H1 (cell line): ENCODE results near the gene JPT1. TPM values are rescaled to one million over a fixed set of nuclear protein-coding genes. Genes with fewer than 3 reads are reported as not detected.

Experiments used
- CTCF ChIA-PET: fragments of 300-600 bp; sonication (Branson Sonifier 250); formaldehyde crosslinking; loops from one replicate; lab custom pipeline; 2021; ENCODE audit not compliant: partially characterized antibody; lab: Charles Lee
- POLR2A ChIA-PET: fragments of 300-600 bp; sonication (Branson Sonifier 250); formaldehyde crosslinking; loops from one replicate; lab custom pipeline; 2021; ENCODE audit warnings: inconsistent platforms; ENCODE audit not compliant: partially characterized antibody; lab: Charles Lee
- DNase-seq, 2 experiments: peaks; one replicate each; pipeline versions ENCODE4 v3.0.0 to v3.0.0-alpha.2; 2010 to 2022; ENCODE audit warnings: low spot score in 2 of 2, low read depth in 1 of 2, mixed read lengths in 1 of 2
- FAIRE-seq: peaks from 2 replicates; lab custom pipeline; 2011; peaks lifted over from hg19 to GRCh38; lab: Jason Lieb, UNC
- H2AFZ ChIP-seq: 2 replicates; pipeline ENCODE4 v1.8.1; 2012; ENCODE audit warnings: low read length, inconsistent platforms
- H2AK5ac ChIP-seq: 2 replicates; pipeline ENCODE4 v1.6.1; 2013; ENCODE audit warnings: low read depth, low read length
- H2BK120ac ChIP-seq: replicated peaks from 2 replicates; pipeline ENCODE3; 2013; ENCODE audit warnings: low read depth, low read length, inconsistent platforms
- H2BK12ac ChIP-seq: 2 replicates; pipeline ENCODE4 v1.6.1; 2013; ENCODE audit warnings: low read depth, low read length
- H2BK15ac ChIP-seq: 2 replicates; pipeline ENCODE4 v1.6.1; 2013; ENCODE audit warnings: low read length
- H2BK20ac ChIP-seq: 2 replicates; pipeline ENCODE4 v1.6.1; 2013; ENCODE audit warnings: low read length
- H2BK5ac ChIP-seq: 2 replicates; pipeline ENCODE4 v1.6.1; 2013; ENCODE audit warnings: low read depth, low read length
- H3K14ac ChIP-seq: 2 replicates; pipeline ENCODE4 v1.6.1; 2013; ENCODE audit warnings: inconsistent platforms; ENCODE audit not compliant: insufficient read length
- H3K18ac ChIP-seq: 2 replicates; pipeline ENCODE4 v1.6.1; 2013; ENCODE audit warnings: low read length; ENCODE audit errors: extremely low read depth
- H3K23ac ChIP-seq: 2 replicates; pipeline ENCODE4 v1.6.1; 2013; ENCODE audit warnings: inconsistent platforms; ENCODE audit not compliant: insufficient read length
- H3K23me2 ChIP-seq: 2 replicates; pipeline ENCODE4 v1.6.1; 2013; ENCODE audit warnings: low read depth, low read length
- H3K27ac ChIP-seq: 2 replicates; pipeline ENCODE4 v1.6.1; 2011; ENCODE audit warnings: low read depth, low read length, inconsistent platforms
- H3K27me3 ChIP-seq, 4 experiments: replicated peaks in 1 of 4; 1 replicate in 1 of 4; 2 replicates in 3 of 4; pipeline versions ENCODE4 v1.6.1 to v1.8.1; 2011 to 2013; ENCODE audit warnings: low read length in 3 of 4, mild to moderate bottlenecking in 3 of 4, inconsistent platforms in 2 of 4, mixed read lengths in 2 of 4, moderate library complexity in 1 of 4; ENCODE audit not compliant: control insufficient read depth in 3 of 4, insufficient read depth in 3 of 4; ENCODE audit errors: extremely low read depth in 1 of 4
- H3K36me3 ChIP-seq, 4 experiments: 2 replicates each; pipeline versions ENCODE4 v1.6.1 to v1.8.1; 2011 to 2013; ENCODE audit warnings: mild to moderate bottlenecking in 4 of 4, low read length in 3 of 4, moderate library complexity in 2 of 4, control low read depth in 1 of 4, inconsistent platforms in 1 of 4; ENCODE audit not compliant: insufficient read depth in 4 of 4, control insufficient read depth in 2 of 4
- H3K4ac ChIP-seq: replicated peaks from 2 replicates; pipeline ENCODE3; 2013; ENCODE audit warnings: low read length, low read depth, mixed read lengths, inconsistent platforms; ENCODE audit not compliant: insufficient read length
- H3K4me1 ChIP-seq, 4 experiments: replicated peaks in 1 of 4; 1 replicate in 1 of 4; 2 replicates in 3 of 4; pipeline versions ENCODE4 v1.6.1 to v1.8.1; 2011 to 2013; ENCODE audit warnings: low read length in 3 of 4, inconsistent platforms in 2 of 4, mixed read lengths in 1 of 4; ENCODE audit not compliant: insufficient read depth in 4 of 4, control insufficient read depth in 3 of 4
- H3K4me2 ChIP-seq, 2 experiments: 2 replicates each; pipeline versions ENCODE4 v1.6.1 to v1.8.1; 2011 to 2013; ENCODE audit warnings: low read depth in 2 of 2, low read length in 2 of 2, control low read depth in 1 of 2, inconsistent platforms in 1 of 2, mild to moderate bottlenecking in 1 of 2; ENCODE audit not compliant: insufficient read depth in 1 of 2
- H3K4me3 ChIP-seq, 4 experiments: fragments of 200-600, 300-600 bp in 1 of 4; sonication (generic), shearing (Covaris generic), sonication (Bioruptor Twin) in 1 of 4; 2 replicates each; pipeline versions ENCODE4 v1.5.1 to v1.8.1; 2011 to 2016; ENCODE audit warnings: low read length in 4 of 4, low read depth in 3 of 4, control low read depth in 2 of 4, inconsistent platforms in 2 of 4, mild to moderate bottlenecking in 2 of 4, mixed read lengths in 1 of 4, moderate library complexity in 1 of 4; ENCODE audit not compliant: insufficient read depth in 2 of 4; ENCODE audit errors: extremely low read depth in 1 of 4
- H3K56ac ChIP-seq: replicated peaks from 2 replicates; pipeline ENCODE3; 2013; ENCODE audit warnings: low read depth, mild to moderate bottlenecking, mixed read lengths, low read length, inconsistent platforms; ENCODE audit not compliant: insufficient read length
- H3K79me1 ChIP-seq: 2 replicates; pipeline ENCODE4 v1.6.1; 2013; ENCODE audit warnings: low read depth, low read length, control low read depth
- H3K79me2 ChIP-seq, 2 experiments: 2 replicates each; pipeline versions ENCODE4 v1.6.1 to v1.8.1; 2012 to 2013; ENCODE audit warnings: low read length in 2 of 2, mild to moderate bottlenecking in 2 of 2, inconsistent platforms in 1 of 2; ENCODE audit not compliant: insufficient read depth in 2 of 2, control insufficient read depth in 1 of 2
- H3K9ac ChIP-seq, 4 experiments: replicated peaks in 1 of 4; 1 replicate in 1 of 4; 2 replicates in 3 of 4; pipeline versions ENCODE4 v1.6.1 to v1.8.1; 2011 to 2013; ENCODE audit warnings: low read depth in 3 of 4, low read length in 3 of 4, control low read depth in 2 of 4, mild to moderate bottlenecking in 2 of 4, moderate library complexity in 2 of 4, inconsistent platforms in 1 of 4; ENCODE audit errors: extremely low read depth in 1 of 4
- H3K9me3 ChIP-seq, 2 experiments: 2 replicates each; pipeline versions ENCODE4 v1.6.1 to v1.8.1; 2012 to 2013; ENCODE audit warnings: mild to moderate bottlenecking in 2 of 2, moderate library complexity in 2 of 2, control low read depth in 1 of 2, inconsistent platforms in 1 of 2, low read depth in 1 of 2, low read length in 1 of 2, mixed read lengths in 1 of 2; ENCODE audit not compliant: insufficient read depth in 2 of 2
- H4K20me1 ChIP-seq, 2 experiments: replicated peaks in 1 of 2; 2 replicates each; pipeline versions ENCODE3 to v1.8.1; 2011 to 2013; ENCODE audit warnings: inconsistent platforms in 2 of 2, low read length in 2 of 2, mild to moderate bottlenecking in 1 of 2; ENCODE audit not compliant: insufficient read depth in 2 of 2, control insufficient read depth in 1 of 2
- H4K5ac ChIP-seq: 2 replicates; pipeline ENCODE4 v1.6.1; 2013; ENCODE audit warnings: low read length, low read depth, mixed read lengths, inconsistent platforms; ENCODE audit not compliant: insufficient read length
- H4K8ac ChIP-seq: 2 replicates; pipeline ENCODE4 v1.8.0; 2013; ENCODE audit warnings: mild to moderate bottlenecking, moderate library complexity, low read length, inconsistent platforms; ENCODE audit not compliant: insufficient read depth; ENCODE audit errors: extremely low read depth
- H4K91ac ChIP-seq: replicated peaks from 2 replicates; pipeline ENCODE3; 2013; ENCODE audit warnings: low read length, mixed read lengths, inconsistent platforms; ENCODE audit not compliant: insufficient read length
- ASH2L ChIP-seq: fragments of 200-600, 300-600 bp; sonication (generic); IDR thresholded peaks from one replicate; pipeline ENCODE4 v1.7.1; 2017; ENCODE audit warnings: low read length
- BRCA1 ChIP-seq: IDR thresholded peaks from 2 replicates; pipeline ENCODE4 v1.6.1; 2012; ENCODE audit warnings: low read depth, low read length, improper control_type of control experiment
- CTCF ChIP-seq, 3 experiments: IDR thresholded peaks; 1 replicate in 2 of 3; 2 replicates in 1 of 3; pipeline versions ENCODE4 v1.5.1 to v1.6.1; 2011; ENCODE audit warnings: low read length in 3 of 3, mild to moderate bottlenecking in 3 of 3, inconsistent platforms in 2 of 3, low read depth in 1 of 3, moderate library complexity in 1 of 3; ENCODE audit not compliant: insufficient read depth in 1 of 3; ENCODE audit errors: control extremely low read depth in 1 of 3
- EZH2 ChIP-seq: fragments of 200-600 bp; sonication (generic); IDR thresholded peaks from 2 replicates; pipeline ENCODE4 v1.7.1; 2012; ENCODE audit warnings: low read depth, mild to moderate bottlenecking, moderate library complexity, low read length, inconsistent platforms; ENCODE audit not compliant: severe bottlenecking
- FOSL1 ChIP-seq: IDR thresholded peaks from 2 replicates; pipeline ENCODE4 v1.6.1; 2011; ENCODE audit warnings: mild to moderate bottlenecking, low read depth, low read length, moderate library complexity; ENCODE audit not compliant: insufficient read depth
- MAX ChIP-seq: IDR thresholded peaks from 2 replicates; pipeline ENCODE4 v1.6.1; 2012; ENCODE audit warnings: inconsistent platforms
- POLR2A ChIP-seq, 2 experiments: IDR thresholded peaks; 1 replicate in 1 of 2; 2 replicates in 1 of 2; pipeline ENCODE4 v1.6.1; 2011; ENCODE audit warnings: low read depth in 2 of 2, low read length in 2 of 2, mild to moderate bottlenecking in 2 of 2; ENCODE audit errors: control extremely low read depth in 1 of 2
- SRF ChIP-seq: IDR thresholded peaks from 2 replicates; pipeline ENCODE4 v1.6.1; 2011; ENCODE audit warnings: mild to moderate bottlenecking, low read depth, low read length, moderate library complexity
- SUZ12 ChIP-seq: fragments of 200-600 bp; sonication (generic); IDR thresholded peaks from 2 replicates; pipeline ENCODE4 v1.6.1; 2012; ENCODE audit warnings: mild to moderate bottlenecking, inconsistent platforms, low read length, moderate library complexity, mixed read lengths
- TEAD4 ChIP-seq: IDR thresholded peaks from 2 replicates; pipeline ENCODE4 v1.6.1; 2012; ENCODE audit warnings: low read depth, low read length, inconsistent platforms, mixed read lengths
- WGBS, 2 experiments: shearing (Covaris generic) in 1 of 2; methylation state at CpG; one replicate each; pipeline versions ENCODE4 v1.1.6 to v1.1.7; 2013 to 2015; ENCODE audit warnings: low lambda C conversion rate in 2 of 2, mixed read lengths in 2 of 2, inconsistent platforms in 1 of 2, low coverage in 1 of 2, missing lambda C conversion rate in 1 of 2; ENCODE audit not compliant: insufficient replicate concordance in 2 of 2, insufficient coverage in 1 of 2, insufficient read length in 1 of 2; ENCODE audit errors: extremely low coverage in 1 of 2, missing lambda C conversion rate in 1 of 2; 5-methylcytosine and 5-hydroxymethylcytosine counted together
- polyA plus RNA-seq, 7 experiments: library from polyadenylated mRNA; depleted of rRNA in 3 of 7; stranded (reverse) in 5 of 7; unstranded in 2 of 7; fragments of >200 nt in 5 of 7; fragments of 200-250 nt in 2 of 7; gene quantifications; 1 replicate in 5 of 7; 2 replicates in 1 of 7; 4 replicates in 1 of 7; pipeline versions ENCODE4 v1.2.1 to v1.2.3, GENCODE V29; 2011 to 2013; ENCODE audit warnings: missing spikeins in 2 of 7, mixed read lengths in 2 of 7
- total RNA-seq: library from RNA; stranded (reverse); fragmentation: NEBNext Ultra II Directional; extraction: Animal tissue kit (Norgen Biotek cat#: 25700); gene quantifications from 2 replicates; pipeline ENCODE4 v1.2.1, GENCODE V29; 2021

Gene JPT1
- total and polyA plus RNA-seq, 2 of the 8 experiments (the other 6 are each of a cell fraction or from before 2014, with no cell fraction given): 154 to 369 TPM

DNA sequence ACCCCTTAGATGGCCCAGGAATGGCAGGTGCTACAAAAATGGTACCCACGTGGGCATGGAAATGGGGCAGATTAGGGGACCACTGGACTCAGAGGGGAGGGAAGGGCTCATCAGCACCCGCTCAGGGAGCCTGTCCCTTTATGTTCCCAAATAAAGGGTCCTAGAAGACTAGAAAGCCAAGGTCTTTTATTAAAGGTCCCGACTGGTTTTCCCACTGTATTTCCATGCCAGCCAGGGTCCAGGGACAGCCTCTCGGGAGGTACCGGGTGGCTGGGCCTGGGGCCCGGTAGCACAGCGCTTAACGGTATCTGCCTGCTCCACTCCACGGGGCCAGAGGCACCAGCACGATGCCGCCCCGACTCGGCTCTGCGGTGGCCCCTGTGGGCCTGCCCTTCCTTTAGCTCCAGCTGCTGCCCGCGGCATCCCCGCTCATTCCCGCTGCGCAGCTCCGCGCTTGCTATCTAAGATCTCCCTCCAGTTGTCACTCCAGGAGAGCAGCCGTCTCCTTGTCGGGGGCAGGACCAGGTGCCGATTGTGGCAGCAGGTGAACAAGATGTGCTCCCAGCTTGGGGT lies 24.2 kb downstream of the JPT1 start:
- Histone ChIP-seq H3K79me2 (peaks cover 0 to 9% of the 10 kb centered on the region in 2 experiments; a peak in 1 of 4 replicates), H2BK20ac (no peak overlapping the region), H3K23ac (no peak overlapping the region), H3K79me1 (no peaks in the 10 kb centered on the region; the same call in 1 of the 2 replicates), H3K27me3 (no peaks in the 10 kb centered on the region), H2BK12ac (no peak overlapping the region), H3K23me2 (peaks cover 3% of the 10 kb centered on the region; the same call in 1 of the 2 replicates), H3K18ac (no peak overlapping the region), H3K36me3 (peaks cover 0 to 11% (median 9%) of the 10 kb centered on the region in 4 experiments; a peak in 6 of 8 replicates), H3K4me3 (peak overlapping the region; percentile 69 to 95 (median 74); a peak in 6 of 8 replicates), H4K20me1 (peaks cover 8 to 11% of the 10 kb centered on the region in 2 experiments), H2BK15ac (no peak overlapping the region), H3K4me1 (peaks cover 0 to 8% (median 4%) of the 10 kb centered on the region in 4 experiments; a peak in 5 of 7 replicates), H3K4ac (no peak overlapping the region), H3K56ac (no peak overlapping the region), H3K27ac (no peak overlapping the region), H2AK5ac (no peak overlapping the region), H3K14ac (no peak overlapping the region), H3K4me2 (peak overlapping the region; percentile 46 to 80), H4K8ac (peak overlapping the region; percentile 4; the same call in 1 of the 2 replicates), H4K91ac (no peak overlapping the region), H4K5ac (no peak overlapping the region), H2BK5ac (no peak overlapping the region), H2AFZ (no peak overlapping the region), H3K9me3 (no peaks in the 10 kb centered on the region), H3K9ac (no peak overlapping the region), H2BK120ac (no peak overlapping the region)
- ChIA-PET POLR2A (interaction anchor here (0.6 to 13.9 kb wide), 21 partner anchors 13 to 1434 kb away, joined by 3 to 134 read pairs (median 5); partner anchors contain the start of genes JPT1, SLC16A5, SUMO2 and TMEM94), CTCF (interaction anchor here (0.6 to 12.9 kb wide), 22 partner anchors 8 to 172 kb away, joined by 3 to 239 read pairs (median 6); partner anchors contain the start of genes ARMC7, MRPS7 and NUP85)
- FAIRE-seq (no peak), DNase-seq (no peak)
- WGBS, 2 experiments: 92% methylated on average over 21 of the region's 24 CpGs; no CpG with 5 or more reads in 1 of the 2 experiments
- TF ChIP-seq EZH2: no peak
- no peak for TF ChIP-seq MAX
- no peak for TF ChIP-seq ASH2L
- TF ChIP-seq TEAD4: no peak
- TF ChIP-seq POLR2A (IDR thresholded peaks at IDR 0.05; ENCODE audit: control extremely low read depth in 1 of 2, low read depth in 2 of 2, low read length in 2 of 2): no peak; a peak in 1 of 3 replicates
- no peak for TF ChIP-seq SRF
- no peak for TF ChIP-seq FOSL1
- TF ChIP-seq SUZ12: no peak
- no peak for TF ChIP-seq CTCF (IDR thresholded peaks at IDR 0.05; ENCODE audit: control extremely low read depth in 1 of 3, insufficient read depth in 1 of 3, low read depth in 1 of 3, low read length in 3 of 3)
- TF ChIP-seq BRCA1: no peak
